ENCODE results near the gene KRTCAP3. TPM values are rescaled to one million over a fixed set of nuclear protein-coding genes. Genes with fewer than 3 reads are reported as not detected.
A peak's percentile ranks its signal among the peaks of the same experiment; 100 is the strongest.

The KRTCAP3 gene
- total RNA-seq, 1 experiment from 2014 or later = 49.9 TPM

DNA sequence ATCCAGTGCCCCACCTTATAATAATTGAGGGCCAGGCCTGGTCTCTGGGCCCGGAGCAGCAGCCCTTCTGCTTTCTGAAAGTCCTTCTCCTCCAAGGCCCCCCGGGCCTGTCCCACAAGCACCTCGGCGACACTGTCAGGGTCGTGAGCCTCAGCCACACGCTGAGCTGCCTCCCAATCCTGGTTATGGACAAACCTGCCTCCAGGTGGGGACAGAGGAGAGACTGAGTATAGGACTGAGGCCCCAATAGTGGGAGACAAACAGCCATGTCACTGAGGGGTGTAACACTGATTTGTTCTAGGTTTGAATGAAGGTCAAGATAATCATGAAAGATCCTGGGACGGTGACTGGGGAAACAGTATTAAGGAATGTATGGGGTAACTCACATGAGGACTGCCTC is 11.8 kb downstream of the KRTCAP3 start:
- H3K4me1 Mint-ChIP-seq = no peaks in the 10 kb centered on the region
- H4K91ac ChIP-seq (ENCODE audit: insufficient read length, low read depth, low read length) = no peak overlapping the region
- no peaks in the 10 kb centered on the region for H3K23me2 ChIP-seq (ENCODE audit: insufficient read length, low read depth, low read length, poor library complexity, severe bottlenecking)
- H3K56ac ChIP-seq (ENCODE audit: insufficient read length, low read depth, low read length) = no peak overlapping the region
- H3K18ac ChIP-seq (ENCODE audit: insufficient read length, low read depth, low read length) = no peak overlapping the region
- TF ChIP-seq CTCF (conservative IDR thresholded peaks at IDR 0.05) = peak; percentile 34; the same call in 1 of the 3 replicates
- no peak overlapping the region for H3K9ac ChIP-seq (ENCODE audit: extremely low read depth, insufficient read length, low read length)
- no peaks in the 10 kb centered on the region for H3K9me3 ChIP-seq (ENCODE audit: control insufficient read depth, low read depth, low read length)
- no peaks in the 10 kb centered on the region for H3K9me3 Mint-ChIP-seq
- peaks cover 6 to 53% (median 21%) of the 10 kb centered on the region in 3 experiments; a peak in 6 of 7 replicates for H3K36me3 Mint-ChIP-seq (ENCODE audit: insufficient read depth in 1 of 3, low read depth in 3 of 3)
- DNase-seq = peak; percentile 33
- H3K4me1 ChIP-seq (ENCODE audit: insufficient read depth, low read length) = no peaks in the 10 kb centered on the region
- H3K79me1 ChIP-seq (ENCODE audit: insufficient read depth, low read depth, low read length, poor library complexity, severe bottlenecking) = no peaks in the 10 kb centered on the region
- H3K27ac ChIP-seq (ENCODE audit: insufficient read length, low read depth, low read length) = no peak overlapping the region
- no peak overlapping the region for H3K4me3 Mint-ChIP-seq
- H3T11ph ChIP-seq (ENCODE audit: low read length) = no peak overlapping the region
- H3K27me3 ChIP-seq (ENCODE audit: insufficient read depth, low read length) = no peaks in the 10 kb centered on the region
- no peak overlapping the region for H3K4me2 ChIP-seq (ENCODE audit: insufficient read depth, insufficient read length, low read length)
- no peak overlapping the region for H4K8ac ChIP-seq (replicated peaks; ENCODE audit: insufficient read length, low read depth, low read length)
- no CpG with 5 or more reads among the region's 7 CpGs for WGBS (ENCODE audit: extremely low coverage, insufficient read length, low lambda C conversion rate)
- no peak overlapping the region for H3K4ac ChIP-seq (ENCODE audit: low read depth, low read length)
- no peak overlapping the region for H2AK5ac ChIP-seq (ENCODE audit: insufficient read length, low read length)
- H4K5ac ChIP-seq (ENCODE audit: insufficient read length, low read depth, low read length) = no peak overlapping the region
- H3K14ac ChIP-seq (ENCODE audit: insufficient read depth, low read length) = no peak overlapping the region
- H3K27me3 Mint-ChIP-seq (ENCODE audit: low read depth) = no peaks in the 10 kb centered on the region
- no peak overlapping the region for H3K23ac ChIP-seq (ENCODE audit: insufficient read length, low read depth, low read length)
- H3K27ac Mint-ChIP-seq = peak overlapping the region in 1 of 3 experiments; percentile 45; a peak in 4 of 7 replicates
- no peak overlapping the region for H2BK20ac ChIP-seq (ENCODE audit: low read depth, low read length, poor library complexity, severe bottlenecking)
- H2BK15ac ChIP-seq (ENCODE audit: low read depth, low read length) = no peak overlapping the region
- no peaks in the 10 kb centered on the region for H4K20me1 ChIP-seq (ENCODE audit: control insufficient read depth, insufficient read depth, insufficient read length)
- no peak overlapping the region for H2AFZ ChIP-seq (ENCODE audit: low read length)
- no peak overlapping the region for H2BK120ac ChIP-seq (ENCODE audit: low read depth, low read length, poor library complexity, severe bottlenecking)
- H3K79me2 ChIP-seq (ENCODE audit: insufficient read depth, low read length) = no peaks in the 10 kb centered on the region
- H2BK5ac ChIP-seq (ENCODE audit: insufficient read length, low read length) = no peak overlapping the region
- no peak overlapping the region for H2BK12ac ChIP-seq (ENCODE audit: insufficient read length, low read depth, low read length)
